HuH-7 (cell line): Measurements from ENCODE around the gene OR10H3.
"Not testable (repeated sequence)": the region's sequence is repeated elsewhere in the genome, so short reads cannot be mapped to it uniquely, and the experiment has no call there.

Source experiments
- DNase-seq: peaks from one replicate; pipeline ENCODE4 v3.0.0; 2011; ENCODE audit warnings: low spot score

OR10H3 gene

GRCh38 chr19:15779756-15780476, 42.1 kb downstream of the OR10H3 start:
- no peak for DNase-seq

- no peak for DNase-seq
Observed at GRCh38 chr19:15780610-15781418, 43.0 kb downstream of the OR10H3 start.

- DNase-seq: no peak
Observed at GRCh38 chr19:15781661-15782060, 43.9 kb downstream of the OR10H3 start.

- no peak for DNase-seq
Observed at GRCh38 chr19:15782211-15782610, 44.4 kb downstream of the OR10H3 start.

- not testable (repeated sequence) for DNase-seq
Observed at GRCh38 chr19:15782896-15783295, 45.1 kb downstream of the OR10H3 start.

- DNase-seq: no peak
Observed at GRCh38 chr19:15787611-15788155, 49.9 kb downstream of the OR10H3 start, which contains the start of gene OR10H5. TSS of gene OR10H5 (plus strand) at chr19:15787661. CDS start at chr19:15794049, 6,388 bp downstream.

GRCh38 chr19:15788594-15789270, 50.9 kb downstream of the OR10H3 start:
- no peak for DNase-seq

- DNase-seq: no peak
Observed at GRCh38 chr19:15790096-15790495, 52.3 kb downstream of the OR10H3 start.
